GM12878 (cell line): ENCODE results near the gene SLC5A10. TPM values are rescaled to one million over a fixed set of nuclear protein-coding genes. Genes with fewer than 3 reads are reported as not detected.

Source experiments
- CBFB ChIP-seq: IDR thresholded peaks from 2 replicates; pipeline ENCODE4 v1.6.1; 2016; ENCODE audit warnings: antibody characterized with exemption, low read depth
- CHD1 ChIP-seq: IDR thresholded peaks from 2 replicates; pipeline ENCODE4 v1.6.1; 2012; ENCODE audit warnings: low read depth, low read length, improper control_type of control experiment
- FOXM1 ChIP-seq: IDR thresholded peaks from 2 replicates; pipeline ENCODE4 v1.6.1; 2012; ENCODE audit warnings: low read depth, mild to moderate bottlenecking, inconsistent platforms, low read length, moderate library complexity
- GATAD2B ChIP-seq: fragments of 450-650 bp; conservative IDR thresholded peaks from 2 replicates; pipeline ENCODE4 v1.6.1; 2017; ENCODE audit warnings: low read depth, mild to moderate bottlenecking, moderate library complexity
- HDAC6 ChIP-seq: fragments of 200-600 bp; sonication (generic); IDR thresholded peaks from one replicate; pipeline ENCODE4 v1.8.0; 2017; ENCODE audit warnings: antibody characterized with exemption; ENCODE audit not compliant: unreplicated experiment
- HDGF ChIP-seq: fragments of 450-650 bp; IDR thresholded peaks from 2 replicates; pipeline ENCODE4 v1.6.1; 2016; ENCODE audit warnings: antibody characterized with exemption
- KLF5 ChIP-seq: fragments of 450-650 bp; IDR thresholded peaks from 2 replicates; pipeline ENCODE4 v1.6.1; 2014; ENCODE audit warnings: mild to moderate bottlenecking; ENCODE audit not compliant: partially characterized antibody
- MAX ChIP-seq: IDR thresholded peaks from 2 replicates; pipeline ENCODE4 v1.6.1; 2012; ENCODE audit warnings: low read depth, low read length, improper control_type of control experiment
- NBN ChIP-seq: fragments of 450-650 bp; IDR thresholded peaks from 2 replicates; pipeline ENCODE4 v1.6.1; 2016
- RB1 ChIP-seq: fragments of 450-650 bp; formaldehyde crosslinking; IDR thresholded peaks from 2 replicates; pipeline ENCODE4 v1.6.1; 2017; ENCODE audit warnings: mild to moderate bottlenecking, borderline replicate concordance
- RUNX3 ChIP-seq: IDR thresholded peaks from 2 replicates; pipeline ENCODE4 v1.6.1; 2012; ENCODE audit warnings: low read length, inconsistent platforms
- ZNF622 ChIP-seq: fragments of 450-650 bp; IDR thresholded peaks from 2 replicates; pipeline ENCODE4 v1.6.1; 2017; ENCODE audit warnings: mild to moderate bottlenecking, inconsistent platforms
- polyA plus RNA-seq, 11 experiments: library from polyadenylated mRNA; depleted of rRNA in 4 of 11; unstranded in 6 of 11; stranded (reverse) in 5 of 11; fragments of >200 nt; fragmentation: Nextera tagmentation in 4 of 11; fragmentation: Illumina TruSeq in 1 of 11; extraction: Ambion mirVana in 4 of 11; extraction: Trizol in 1 of 11; gene quantifications; 1 replicate in 1 of 11; 2 replicates in 10 of 11; pipeline versions ENCODE4 v1.2.1 to v1.2.3, GENCODE V29; 2011 to 2016; ENCODE audit warnings: inconsistent platforms in 2 of 11, missing spikeins in 2 of 11, low read depth in 1 of 11
- total RNA-seq, 4 experiments: library from RNA; depleted of rRNA in 3 of 4; stranded (reverse); fragments of >200 nt in 3 of 4; fragmentation: Illumina TruSeq in 1 of 4; extraction: Trizol in 1 of 4; gene quantifications; 2 replicates each; pipeline versions ENCODE4 v1.2.1 to v1.2.3, GENCODE V29; 2013 to 2021
- TF ChIP-seq, protein P1 (sequence below): fragments of 450-650 bp; IDR thresholded peaks from 2 replicates; pipeline ENCODE4 v1.6.1; 2018; ENCODE audit warnings: borderline replicate concordance, mild to moderate bottlenecking; ENCODE audit not compliant: partially characterized antibody
- TF ChIP-seq, protein P2 (sequence below): fragments of 450-650 bp; IDR thresholded peaks from 2 replicates; pipeline ENCODE4 v1.6.1; 2016; ENCODE audit warnings: mild to moderate bottlenecking

SLC5A10 gene
- total and polyA plus RNA-seq, 10 of the 15 experiments (the other 5 are each of a cell fraction or from before 2014, with no cell fraction given) = under 0.01 to 0.18 (median 0.07) TPM; not detected in 4

DNA sequence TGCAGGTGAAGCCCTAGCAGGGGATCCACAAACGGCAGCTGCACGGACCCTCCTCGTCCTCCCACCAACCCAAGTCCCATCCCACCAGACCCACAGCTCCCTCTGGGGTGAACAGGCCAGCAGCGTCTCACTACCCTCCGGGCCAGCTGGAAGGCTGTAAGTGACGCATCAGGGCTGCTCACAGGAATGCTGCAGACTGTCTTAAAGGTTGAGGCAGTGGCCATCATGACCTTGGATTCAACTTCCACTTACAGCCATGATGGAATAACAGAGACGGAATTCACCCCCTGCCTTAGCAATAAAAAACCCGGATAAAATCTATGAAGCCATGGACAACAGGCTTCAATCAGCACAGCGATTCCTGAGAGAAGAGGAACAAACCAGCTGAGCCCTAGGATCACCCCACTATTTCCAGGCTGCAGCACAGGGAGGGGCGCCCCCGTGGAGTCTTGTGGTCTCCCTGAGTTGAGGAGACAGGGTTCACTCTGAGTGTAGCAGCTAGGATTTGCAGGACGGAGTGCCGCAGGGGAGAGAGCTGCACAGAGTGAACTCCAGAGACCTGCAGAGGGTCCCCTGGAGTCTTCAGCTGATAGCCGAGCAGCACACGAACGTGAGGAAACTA, 42.1 kb downstream of the SLC5A10 start (continued):
- TF ChIP-seq MAX (no peak), NBN (no peak), CHD1 (no peak), RB1 (no peak), GATAD2B (no peak), ZNF622 (no peak), CBFB (no peak), RUNX3 (no peak), KLF5 (no peak), FOXM1 (no peak), HDAC6 (no peak), HDGF (no peak)
- TF ChIP-seq, protein P1, sequence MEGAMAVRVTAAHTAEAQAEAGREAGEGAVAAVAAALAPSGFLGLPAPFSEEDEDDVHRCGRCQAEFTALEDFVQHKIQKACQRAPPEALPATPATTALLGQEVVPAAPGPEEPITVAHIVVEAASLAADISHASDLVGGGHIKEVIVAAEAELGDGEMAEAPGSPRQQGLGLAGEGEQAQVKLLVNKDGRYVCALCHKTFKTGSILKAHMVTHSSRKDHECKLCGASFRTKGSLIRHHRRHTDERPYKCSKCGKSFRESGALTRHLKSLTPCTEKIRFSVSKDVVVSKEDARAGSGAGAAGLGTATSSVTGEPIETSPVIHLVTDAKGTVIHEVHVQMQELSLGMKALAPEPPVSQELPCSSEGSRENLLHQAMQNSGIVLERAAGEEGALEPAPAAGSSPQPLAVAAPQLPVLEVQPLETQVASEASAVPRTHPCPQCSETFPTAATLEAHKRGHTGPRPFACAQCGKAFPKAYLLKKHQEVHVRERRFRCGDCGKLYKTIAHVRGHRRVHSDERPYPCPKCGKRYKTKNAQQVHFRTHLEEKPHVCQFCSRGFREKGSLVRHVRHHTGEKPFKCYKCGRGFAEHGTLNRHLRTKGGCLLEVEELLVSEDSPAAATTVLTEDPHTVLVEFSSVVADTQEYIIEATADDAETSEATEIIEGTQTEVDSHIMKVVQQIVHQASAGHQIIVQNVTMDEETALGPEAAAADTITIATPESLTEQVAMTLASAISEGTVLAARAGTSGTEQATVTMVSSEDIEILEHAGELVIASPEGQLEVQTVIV = no peak
- TF ChIP-seq, protein P2, sequence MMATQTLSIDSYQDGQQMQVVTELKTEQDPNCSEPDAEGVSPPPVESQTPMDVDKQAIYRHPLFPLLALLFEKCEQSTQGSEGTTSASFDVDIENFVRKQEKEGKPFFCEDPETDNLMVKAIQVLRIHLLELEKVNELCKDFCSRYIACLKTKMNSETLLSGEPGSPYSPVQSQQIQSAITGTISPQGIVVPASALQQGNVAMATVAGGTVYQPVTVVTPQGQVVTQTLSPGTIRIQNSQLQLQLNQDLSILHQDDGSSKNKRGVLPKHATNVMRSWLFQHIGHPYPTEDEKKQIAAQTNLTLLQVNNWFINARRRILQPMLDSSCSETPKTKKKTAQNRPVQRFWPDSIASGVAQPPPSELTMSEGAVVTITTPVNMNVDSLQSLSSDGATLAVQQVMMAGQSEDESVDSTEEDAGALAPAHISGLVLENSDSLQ = no peak
- TF ChIP-seq, all 136 proteins: peak for 0
